Neural progenitor cell (in vitro differentiated cells): ENCODE measurements around the gene AQP12B. TPM values are rescaled to one million over a fixed set of nuclear protein-coding genes. Genes with fewer than 3 reads are reported as not detected.
"Not testable (repeated sequence)": the region's sequence is repeated elsewhere in the genome, so short reads cannot be mapped to it uniquely, and the experiment has no call there.

Source experiments
- DNase-seq: peaks from one replicate; pipeline ENCODE4 v3.0.0-alpha.2; 2016; ENCODE audit warnings: low spot score
- H2AFZ ChIP-seq: fragments of 200-600 bp; sonication (generic); replicated peaks from 2 replicates; pipeline ENCODE4 v1.6.1; 2016; ENCODE audit warnings: antibody characterized with exemption
- H3F3A ChIP-seq: fragments of 200-600 bp; sonication (generic); 2 replicates; pipeline ENCODE4 v1.6.1; 2016; ENCODE audit warnings: antibody characterized with exemption, low read depth
- H3K27ac ChIP-seq: fragments of 200-600 bp; sonication (generic); 2 replicates; pipeline ENCODE4 v1.5.1; 2016; ENCODE audit warnings: mild to moderate bottlenecking
- H3K27me3 ChIP-seq: fragments of 200-600 bp; sonication (generic); 2 replicates; pipeline ENCODE4 v1.6.1; 2016; ENCODE audit warnings: mild to moderate bottlenecking, moderate library complexity
- H3K36me3 ChIP-seq: fragments of 200-600 bp; sonication (generic); 2 replicates; pipeline ENCODE4 v1.5.1; 2016
- H3K4me1 ChIP-seq: fragments of 200-600 bp; sonication (generic); 2 replicates; pipeline ENCODE4 v1.6.1; 2016; ENCODE audit warnings: mixed run types
- H3K4me2 ChIP-seq: fragments of 200-600 bp; sonication (generic); 2 replicates; pipeline ENCODE4 v1.6.1; 2016
- H3K4me3 ChIP-seq: fragments of 200-600 bp; sonication (generic); 2 replicates; pipeline ENCODE4 v1.5.1; 2016
- H3K79me2 ChIP-seq: fragments of 200-600 bp; sonication (generic); 2 replicates; pipeline ENCODE4 v1.6.1; 2016; ENCODE audit warnings: low read depth
- H3K9ac ChIP-seq: fragments of 200-600 bp; sonication (generic); 2 replicates; pipeline ENCODE4 v1.6.1; 2016
- H3K9me3 ChIP-seq: fragments of 200-600 bp; sonication (generic); 2 replicates; pipeline ENCODE4 v1.5.1; 2016; ENCODE audit warnings: low read depth
- H4K20me1 ChIP-seq: fragments of 200-600 bp; sonication (generic); 2 replicates; pipeline ENCODE4 v1.6.1; 2016; ENCODE audit warnings: low read depth
- H3K27ac Mint-ChIP-seq: 3 replicates; pipeline ENCODE4 v1.8.0; 2021; ENCODE audit warnings: mixed read lengths
- H3K27me3 Mint-ChIP-seq: 2 replicates; pipeline ENCODE4 v1.8.0; 2022; ENCODE audit warnings: low read depth, mild to moderate bottlenecking, inconsistent platforms, moderate library complexity, mixed read lengths; ENCODE audit not compliant: insufficient read depth
- H3K36me3 Mint-ChIP-seq: 3 replicates; pipeline ENCODE4 v1.8.0; 2021; ENCODE audit warnings: mixed read lengths
- H3K4me1 Mint-ChIP-seq: 3 replicates; pipeline ENCODE4 v1.8.0; 2021; ENCODE audit warnings: mixed read lengths
- H3K4me3 Mint-ChIP-seq: 3 replicates; pipeline ENCODE4 v1.8.0; 2021; ENCODE audit warnings: mild to moderate bottlenecking, moderate library complexity, mixed read lengths
- H3K9me3 Mint-ChIP-seq: 3 replicates; pipeline ENCODE4 v1.8.0; 2020; ENCODE audit warnings: mixed read lengths
- total RNA-seq: library from RNA; depleted of rRNA; stranded (reverse); fragments of >200 nt; gene quantifications from 2 replicates; pipeline ENCODE4 v1.2.3, GENCODE V29; 2015; ENCODE audit warnings: low replicate concordance

Gene AQP12B
- total RNA-seq, 1 donor from 2014 or later: not detected

DNA sequence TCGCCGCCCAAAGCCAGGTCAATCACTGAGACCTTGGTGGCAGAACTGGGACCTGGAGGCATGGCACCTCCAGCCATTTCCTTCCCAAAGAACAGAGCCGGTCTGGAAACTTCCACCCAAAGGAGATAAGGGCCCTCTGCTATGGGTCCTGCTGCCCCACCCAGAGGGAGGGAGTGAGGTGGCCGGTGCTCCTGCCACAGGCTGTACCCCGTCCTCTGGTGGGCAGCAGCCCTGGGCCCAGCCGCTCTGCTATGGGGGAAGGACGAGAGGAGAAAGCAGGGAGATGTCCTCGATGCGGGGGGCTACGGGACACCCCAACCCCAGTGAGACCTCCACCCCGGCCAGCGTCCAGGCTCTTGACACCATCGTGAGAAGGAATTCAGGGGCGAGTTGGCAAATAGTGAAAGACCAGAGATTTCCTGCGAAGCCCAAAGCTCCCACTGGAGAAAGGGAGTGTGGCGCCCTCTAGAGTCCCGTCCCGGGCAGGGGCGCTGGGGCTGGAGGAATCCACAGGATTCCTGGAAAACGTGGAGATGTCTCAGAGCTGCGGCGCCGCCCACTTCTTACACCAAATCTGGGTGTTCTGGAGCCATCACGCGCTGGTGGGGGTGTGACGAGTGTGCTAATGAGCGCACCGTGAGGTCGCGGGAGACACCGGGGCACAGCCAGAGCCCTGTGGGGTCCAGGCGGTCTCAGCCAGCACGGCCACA, 16.3 kb upstream of the AQP12B start:
- not testable (repeated sequence) for H3K4me1 ChIP-seq, H3K4me2 ChIP-seq, H3K4me3 Mint-ChIP-seq, H3K4me1 Mint-ChIP-seq, H3K9me3 Mint-ChIP-seq, H3K27me3 ChIP-seq, H3K79me2 ChIP-seq, H3F3A ChIP-seq, H3K27me3 Mint-ChIP-seq, DNase-seq, H3K4me3 ChIP-seq, H3K36me3 Mint-ChIP-seq, H4K20me1 ChIP-seq, H2AFZ ChIP-seq, H3K27ac ChIP-seq, H3K36me3 ChIP-seq, H3K27ac Mint-ChIP-seq, H3K9me3 ChIP-seq, H3K9ac ChIP-seq

DNA sequence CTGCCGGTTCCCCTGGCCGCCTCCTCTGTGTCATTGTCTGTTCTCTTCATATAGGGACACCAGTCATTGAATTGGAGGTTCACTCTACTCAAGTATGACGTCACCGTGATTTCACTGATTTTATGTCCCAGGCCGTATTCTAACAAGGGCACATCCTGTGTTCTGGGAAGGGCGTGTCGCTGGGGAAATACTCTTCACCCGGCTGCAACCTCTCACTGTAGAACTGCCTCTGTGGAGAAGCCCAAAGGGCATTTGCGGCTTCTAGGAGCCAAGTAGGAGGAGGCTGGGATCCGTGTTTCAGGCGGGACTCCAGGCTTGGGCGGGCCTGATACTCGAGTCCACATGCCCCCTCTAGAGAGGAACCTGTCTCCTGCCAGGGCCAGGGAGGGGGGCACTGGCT, 13.8 kb upstream of the AQP12B start:
- H3K36me3 Mint-ChIP-seq, H3K4me3 Mint-ChIP-seq, H3K4me1 ChIP-seq, H3K27ac ChIP-seq, H2AFZ ChIP-seq, H4K20me1 ChIP-seq, H3K27ac Mint-ChIP-seq, H3K4me2 ChIP-seq, H3K4me3 ChIP-seq, H3K79me2 ChIP-seq, H3K36me3 ChIP-seq, H3F3A ChIP-seq, H3K9me3 Mint-ChIP-seq, H3K27me3 ChIP-seq, H3K9me3 ChIP-seq, H3K9ac ChIP-seq, H3K27me3 Mint-ChIP-seq, DNase-seq, H3K4me1 Mint-ChIP-seq: not testable (repeated sequence)

DNA sequence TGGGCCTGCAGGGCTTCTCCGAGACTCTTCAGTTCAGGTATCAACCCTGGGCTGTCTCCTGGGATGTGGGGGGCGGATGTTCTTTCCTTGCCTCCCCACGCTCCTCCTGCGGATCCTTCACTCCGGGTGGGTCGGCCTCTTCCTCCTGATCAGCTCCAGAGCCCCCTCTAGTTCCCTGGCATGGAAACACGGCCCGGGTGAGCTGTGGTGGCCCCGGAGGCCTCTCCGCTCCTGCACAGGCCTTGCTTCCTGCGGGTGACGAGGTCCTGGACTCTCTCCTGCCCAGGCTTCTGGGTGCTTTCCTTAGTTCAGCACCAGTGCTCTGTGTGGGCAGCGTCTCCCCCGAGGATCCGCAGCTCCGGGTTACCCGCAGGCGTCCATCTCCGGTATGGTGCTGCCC, 12.9 kb upstream of the AQP12B start:
- not testable (repeated sequence) for H3K27ac Mint-ChIP-seq, H3F3A ChIP-seq, H3K4me1 ChIP-seq, DNase-seq, H3K9me3 Mint-ChIP-seq, H3K27me3 ChIP-seq, H3K4me3 Mint-ChIP-seq, H2AFZ ChIP-seq, H3K4me1 Mint-ChIP-seq, H3K9me3 ChIP-seq, H3K27me3 Mint-ChIP-seq, H4K20me1 ChIP-seq, H3K36me3 ChIP-seq, H3K4me3 ChIP-seq, H3K79me2 ChIP-seq, H3K4me2 ChIP-seq, H3K9ac ChIP-seq, H3K36me3 Mint-ChIP-seq, H3K27ac ChIP-seq

DNA sequence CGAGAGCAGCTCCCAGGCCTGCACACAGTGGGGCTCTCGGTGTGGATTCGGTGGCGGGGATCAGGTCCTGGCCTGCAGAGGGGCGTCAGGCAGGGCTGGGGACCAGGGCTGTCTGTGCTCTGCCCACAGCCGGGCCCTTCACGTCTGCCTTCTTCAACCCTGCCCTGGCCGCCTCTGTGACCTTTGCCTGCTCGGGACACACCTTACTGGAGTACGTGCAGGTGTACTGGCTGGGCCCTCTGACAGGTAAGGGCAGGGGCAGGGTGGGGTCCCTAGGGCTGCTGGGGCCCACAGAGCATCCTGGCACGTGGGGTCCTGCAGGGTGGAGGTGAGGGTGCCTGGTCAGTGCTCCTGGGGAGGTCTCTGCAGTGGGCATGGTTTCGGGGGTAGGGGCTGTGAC, 11.6 kb upstream of the AQP12B start:
- H3K4me2 ChIP-seq, H3K36me3 Mint-ChIP-seq, H3F3A ChIP-seq, DNase-seq, H3K4me1 Mint-ChIP-seq, H2AFZ ChIP-seq, H3K4me3 Mint-ChIP-seq, H3K9me3 ChIP-seq, H3K9ac ChIP-seq, H3K27ac Mint-ChIP-seq, H4K20me1 ChIP-seq, H3K9me3 Mint-ChIP-seq, H3K79me2 ChIP-seq, H3K27ac ChIP-seq, H3K36me3 ChIP-seq, H3K4me3 ChIP-seq, H3K27me3 Mint-ChIP-seq, H3K27me3 ChIP-seq, H3K4me1 ChIP-seq: not testable (repeated sequence)

DNA sequence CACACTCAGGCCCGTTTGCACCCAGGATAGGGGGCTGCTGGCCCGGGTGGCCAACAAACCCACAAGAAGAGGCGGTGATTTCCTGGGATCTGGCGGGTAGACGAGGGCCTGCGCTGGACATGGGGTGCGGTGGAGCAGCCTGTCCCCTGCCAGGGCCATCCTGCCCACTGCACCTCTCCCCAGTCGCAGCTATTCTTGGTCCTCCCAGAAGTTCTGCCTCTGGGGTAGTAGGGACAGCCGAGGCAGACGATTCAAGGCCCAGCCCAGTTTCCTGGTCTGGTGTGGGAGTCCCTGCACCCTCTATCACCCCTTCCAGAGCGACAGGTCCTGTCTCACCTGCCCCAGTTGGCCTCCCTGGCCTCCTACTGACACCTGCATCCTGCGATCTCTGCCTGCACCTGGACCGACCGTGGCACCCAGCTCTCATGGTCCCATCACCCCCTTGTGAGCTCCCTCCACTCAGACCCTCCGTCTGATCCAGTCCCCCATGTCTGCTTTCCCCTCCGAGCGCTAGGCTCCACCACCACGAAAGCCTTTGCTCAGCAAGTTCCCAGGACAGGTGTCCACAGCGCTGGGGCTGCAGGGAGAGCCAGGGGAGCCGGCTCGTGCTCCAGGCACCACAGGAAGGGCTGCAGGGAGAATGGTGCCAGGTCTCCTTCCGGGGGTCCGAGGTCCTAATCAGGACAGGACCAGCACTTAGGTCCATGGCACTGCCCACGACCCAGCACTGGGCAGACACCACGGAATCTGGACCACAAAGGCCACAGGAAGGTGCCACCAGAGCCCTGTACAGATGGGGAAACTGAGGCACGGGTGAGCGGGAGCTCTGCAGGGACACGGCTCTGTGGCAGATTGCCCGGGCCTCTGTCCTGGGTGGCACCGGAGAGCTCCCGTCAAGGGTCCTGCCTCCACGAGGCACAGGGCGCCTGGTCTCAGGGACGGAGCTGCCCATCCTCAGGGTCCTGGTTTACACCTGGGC, 10.2 kb upstream of the AQP12B start:
- not testable (repeated sequence) for H3K4me3 ChIP-seq, H3K27ac ChIP-seq, H3K4me1 Mint-ChIP-seq, H3K27ac Mint-ChIP-seq, H3K9ac ChIP-seq, H3K4me2 ChIP-seq, H3K9me3 Mint-ChIP-seq, H3K79me2 ChIP-seq, H3F3A ChIP-seq, H3K27me3 Mint-ChIP-seq, H3K27me3 ChIP-seq, H3K36me3 Mint-ChIP-seq, DNase-seq, H2AFZ ChIP-seq, H4K20me1 ChIP-seq, H3K36me3 ChIP-seq, H3K4me1 ChIP-seq, H3K9me3 ChIP-seq, H3K4me3 Mint-ChIP-seq

GRCh38 chr2:240691631-240692420, 9.1 kb upstream of the AQP12B start, which contains the start of gene AQP12A:
TSS of gene AQP12A (plus strand) at chr2:240691866. CDS start at chr2:240691914, 48 bp downstream.
- H3K27me3 ChIP-seq, H3K36me3 Mint-ChIP-seq, H4K20me1 ChIP-seq, H3K27ac ChIP-seq, H3K27me3 Mint-ChIP-seq, H3K9me3 Mint-ChIP-seq, DNase-seq, H3K9me3 ChIP-seq, H3K79me2 ChIP-seq, H3K4me3 Mint-ChIP-seq, H3K4me2 ChIP-seq, H3K27ac Mint-ChIP-seq, H3K4me1 Mint-ChIP-seq, H3K4me3 ChIP-seq, H3K9ac ChIP-seq, H3F3A ChIP-seq, H2AFZ ChIP-seq, H3K4me1 ChIP-seq, H3K36me3 ChIP-seq: not testable (repeated sequence)

- not testable (repeated sequence) for H3K27me3 ChIP-seq, H3K4me3 Mint-ChIP-seq, H3K27me3 Mint-ChIP-seq, H3K4me3 ChIP-seq, H3K36me3 Mint-ChIP-seq, H3K9me3 ChIP-seq, H3K36me3 ChIP-seq, H3K27ac Mint-ChIP-seq, H3K9ac ChIP-seq, DNase-seq, H3K4me1 ChIP-seq, H3K79me2 ChIP-seq, H3K4me2 ChIP-seq, H4K20me1 ChIP-seq, H3K9me3 Mint-ChIP-seq, H3F3A ChIP-seq, H2AFZ ChIP-seq, H3K27ac ChIP-seq, H3K4me1 Mint-ChIP-seq
These were observed 8.4 kb upstream of the AQP12B start for GRCh38 chr2:240691075-240691427.
